GM04503 (cell line): ENCODE results near the gene SNX27.
"Not testable (repeated sequence)": the region's sequence is repeated elsewhere in the genome, so short reads cannot be mapped to it uniquely, and the experiment has no call there.

Source experiments
- DNase-seq: peaks from one replicate; pipeline ENCODE4 v3.0.0-alpha.2; 2012; ENCODE audit warnings: low read depth

The SNX27 gene

GRCh38 chr1:151639466-151639865, 27.6 kb downstream of the SNX27 start:
- peak; percentile 37 for DNase-seq

DNA sequence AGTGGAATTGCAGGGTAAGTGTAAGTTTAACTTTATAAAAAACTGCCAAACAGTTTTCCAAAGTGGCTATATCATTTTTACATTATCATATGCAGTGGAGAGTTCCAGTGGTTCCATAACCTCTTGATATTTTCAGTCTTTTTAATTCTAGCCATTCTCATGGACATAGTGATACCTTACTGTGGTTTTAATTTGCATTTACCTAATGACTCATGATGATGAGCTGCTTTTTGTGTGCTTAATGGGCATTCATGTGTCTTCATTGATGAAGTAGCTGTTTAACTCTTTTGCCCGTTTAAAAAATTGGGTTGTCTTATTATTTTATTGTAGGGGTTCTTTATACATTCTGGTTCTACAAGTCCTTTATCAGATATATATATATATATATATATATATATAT, 29.4 kb downstream of the SNX27 start:
- DNase-seq = no peak

DNA sequence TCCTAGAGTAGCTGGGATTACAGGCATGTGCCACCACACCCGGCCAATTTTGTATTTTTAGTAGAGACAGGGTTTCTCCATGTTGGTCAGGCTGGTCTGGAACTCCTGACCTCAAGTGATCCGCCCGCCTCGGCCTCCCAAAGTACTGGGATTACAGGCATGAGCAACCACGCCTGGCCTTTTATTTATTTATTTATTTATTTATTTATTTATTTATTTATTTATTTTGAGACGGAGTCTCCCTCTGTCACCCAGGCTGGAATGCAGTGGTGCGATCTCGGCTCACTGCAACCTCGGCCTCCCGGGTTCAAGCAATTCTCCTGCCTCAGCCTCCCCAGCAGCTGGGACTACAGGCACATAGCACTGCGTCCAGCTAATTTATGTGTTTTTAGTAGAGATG, 31.2 kb downstream of the SNX27 start:
- DNase-seq = not testable (repeated sequence)

- no peak for DNase-seq
These were observed 32.2 kb downstream of the SNX27 start for GRCh38 chr1:151644001-151644400.

- DNase-seq = no peak
These were observed 41.5 kb downstream of the SNX27 start for GRCh38 chr1:151653397-151653796.

DNA sequence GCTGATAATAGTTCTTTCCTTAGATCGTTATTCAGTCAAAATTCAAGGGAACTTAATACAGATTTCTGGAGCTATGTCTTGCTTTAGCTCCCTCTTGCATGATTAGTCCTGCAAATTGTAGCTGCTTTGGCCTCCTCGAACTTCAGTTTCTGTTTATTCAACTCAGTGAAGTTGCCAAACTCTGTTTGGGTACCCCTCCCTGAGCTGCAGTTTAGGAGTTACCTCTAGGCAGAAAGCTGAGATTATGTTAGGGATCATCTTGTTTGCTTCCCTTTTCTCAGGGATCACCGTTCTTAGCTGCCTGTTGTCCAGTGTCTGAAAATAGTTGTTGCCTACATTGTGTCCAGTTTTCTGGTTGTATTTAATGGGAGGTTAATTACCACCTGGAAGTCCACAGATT, 43.5 kb downstream of the SNX27 start:
- DNase-seq = no peak

GRCh38 chr1:151661751-151662150, 49.9 kb downstream of the SNX27 start:
- DNase-seq = no peak

DNA sequence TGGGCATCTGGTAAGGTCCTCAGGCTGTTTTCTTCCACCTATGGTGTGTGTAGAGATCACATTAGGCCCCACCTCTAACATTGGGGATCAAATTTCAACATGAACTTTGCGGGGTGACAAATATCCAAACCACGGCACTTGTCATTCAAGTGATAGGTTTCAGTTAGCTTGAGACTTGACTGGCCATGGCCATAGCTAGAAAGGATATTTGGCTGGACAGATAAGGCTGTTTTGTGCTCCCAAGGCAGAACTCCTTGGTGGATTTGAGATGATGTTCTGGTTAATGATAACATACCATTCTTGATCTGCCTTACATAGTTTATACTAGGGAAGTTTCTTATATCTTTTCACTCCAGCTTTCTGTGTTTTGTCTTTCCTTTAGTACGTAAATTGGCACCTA, 56.2 kb downstream of the SNX27 start:
- DNase-seq = no peak

GRCh38 chr1:151670036-151670675, 58.3 kb downstream of the SNX27 start:
- not testable (repeated sequence) for DNase-seq

- no peak for DNase-seq
These were observed 61.6 kb downstream of the SNX27 start for GRCh38 chr1:151673407-151673806.

DNA sequence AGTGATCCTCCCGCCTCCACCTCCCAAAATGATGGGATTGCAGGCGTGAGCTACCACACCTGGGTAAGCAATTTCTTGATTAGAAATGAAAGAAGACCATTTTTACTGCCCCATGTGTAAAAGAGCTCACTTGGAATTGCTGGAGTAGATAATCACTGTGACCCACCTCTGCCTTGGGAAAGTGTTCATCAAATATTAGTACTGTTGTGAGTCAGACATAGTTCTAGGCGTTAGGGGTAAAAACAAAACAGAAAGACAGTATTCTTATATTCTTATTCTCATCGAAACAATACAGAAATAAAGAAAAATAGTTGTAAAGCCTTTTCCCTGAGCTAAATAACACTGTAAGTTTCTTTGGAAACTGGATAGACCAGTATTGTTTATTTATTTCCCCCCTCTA, 68.5 kb downstream of the SNX27 start:
- DNase-seq = no peak

DNA sequence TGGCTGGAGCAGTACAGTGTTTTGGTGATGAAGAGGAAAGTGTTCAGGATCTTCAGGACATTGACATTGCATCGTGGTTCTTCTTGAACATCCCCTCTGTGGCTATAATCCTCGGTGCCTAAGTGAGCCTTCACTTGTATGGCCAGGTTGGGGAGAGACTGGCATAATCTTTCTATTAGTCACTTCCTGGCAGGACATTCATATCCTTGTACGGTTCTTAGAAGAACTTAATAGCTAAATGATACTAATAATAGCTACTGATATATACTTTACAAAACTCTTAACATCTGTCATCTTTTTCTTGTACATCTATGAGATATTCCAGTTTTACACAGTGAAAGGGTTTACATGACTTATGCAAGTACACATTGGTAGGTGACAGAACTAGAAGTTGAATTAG, 69.0 kb downstream of the SNX27 start:
- peak; percentile 43 for DNase-seq

GRCh38 chr1:151681923-151682322, 70.1 kb downstream of the SNX27 start:
- no peak for DNase-seq

DNA sequence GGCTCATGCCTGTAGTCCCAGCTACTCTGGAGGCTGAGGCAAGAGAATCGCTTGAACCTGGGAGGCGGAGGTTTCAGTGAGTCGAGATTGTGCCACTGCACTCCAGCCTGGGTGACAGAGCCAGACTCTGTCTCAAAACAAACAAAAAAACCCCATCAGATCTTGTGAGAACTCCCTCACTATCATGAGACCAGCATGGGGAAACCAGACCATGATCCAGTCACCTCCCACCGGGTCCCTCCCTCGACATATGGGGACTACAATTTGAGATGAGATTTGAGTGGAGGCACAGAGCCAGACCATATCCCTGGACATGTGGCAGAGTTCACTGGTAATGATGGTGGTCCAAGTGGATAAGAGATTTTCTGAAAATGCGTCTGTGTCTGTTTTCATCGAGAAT, 71.1 kb downstream of the SNX27 start:
- not testable (repeated sequence) for DNase-seq

DNA sequence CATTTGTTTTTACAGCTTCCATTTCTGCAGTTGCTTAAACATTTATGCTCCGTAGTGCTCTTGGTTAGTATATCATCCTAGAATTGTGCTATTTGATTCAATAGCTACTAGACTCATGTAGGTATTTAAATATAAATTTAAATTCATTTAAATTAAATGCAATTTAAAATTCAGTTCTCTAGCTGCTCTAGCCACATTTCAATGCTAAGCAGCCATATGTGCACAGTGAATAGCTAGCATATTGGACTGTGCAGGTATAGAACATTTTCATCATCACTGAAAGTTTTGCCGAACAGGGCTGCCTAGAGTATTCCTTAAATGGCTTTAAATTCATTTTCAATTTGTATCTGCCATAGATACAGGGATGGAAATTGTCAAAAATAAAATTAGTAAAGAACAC, 72.3 kb downstream of the SNX27 start:
- no peak for DNase-seq

GRCh38 chr1:151686561-151686960, 74.7 kb downstream of the SNX27 start:
- no peak for DNase-seq

- DNase-seq = no peak
These were observed 77.6 kb downstream of the SNX27 start for GRCh38 chr1:151689494-151689893.

GRCh38 chr1:151692226-151692625, 80.4 kb downstream of the SNX27 start:
- no peak for DNase-seq

- no peak for DNase-seq
These were observed 81.3 kb downstream of the SNX27 start for GRCh38 chr1:151693057-151693651.

DNA sequence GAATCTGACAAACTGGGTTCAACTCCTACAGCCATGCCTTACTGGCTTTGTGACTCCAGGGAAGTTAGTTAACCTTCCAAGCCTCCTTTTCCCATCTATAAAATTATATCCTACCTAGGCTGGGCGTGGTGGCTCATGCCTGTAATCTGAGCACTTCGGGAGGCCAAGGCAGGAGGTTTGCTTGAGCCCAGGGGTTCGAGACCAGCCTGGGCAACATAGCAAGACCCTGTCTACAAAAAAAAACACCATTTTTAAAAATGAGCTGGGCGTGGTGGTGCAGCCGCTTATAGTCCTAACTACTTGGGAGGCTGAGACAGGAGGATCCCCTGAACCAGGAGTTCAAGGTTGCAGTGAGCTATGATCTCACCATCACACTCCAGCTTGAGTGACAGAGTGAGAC, 89.7 kb downstream of the SNX27 start:
- no peak for DNase-seq

DNA sequence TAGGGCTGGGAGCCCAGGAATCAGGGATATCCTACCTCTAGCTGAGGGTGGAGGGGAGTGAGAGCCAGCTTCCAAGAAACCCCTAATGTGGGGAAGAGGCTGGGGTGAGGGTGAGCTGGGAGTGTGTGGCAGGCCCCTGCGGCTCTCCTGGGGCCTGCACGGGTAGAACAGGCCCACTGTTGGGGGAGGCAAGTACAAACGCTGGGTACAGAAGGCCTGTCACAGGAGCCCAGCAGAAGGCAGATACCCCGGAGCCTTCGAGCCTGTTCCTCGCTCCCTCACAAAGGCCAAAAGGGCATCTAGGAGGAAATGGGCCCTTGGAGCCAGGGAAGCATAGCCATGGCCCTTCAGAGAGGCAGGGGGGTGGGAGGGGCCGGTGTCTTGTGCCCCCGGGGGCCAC, 91.1 kb downstream of the SNX27 start:
- DNase-seq = no peak

- DNase-seq = no peak
These were observed 92.0 kb downstream of the SNX27 start for GRCh38 chr1:151703813-151704212.

- no peak for DNase-seq
These were observed 92.4 kb downstream of the SNX27 start for GRCh38 chr1:151704246-151704645.

DNA sequence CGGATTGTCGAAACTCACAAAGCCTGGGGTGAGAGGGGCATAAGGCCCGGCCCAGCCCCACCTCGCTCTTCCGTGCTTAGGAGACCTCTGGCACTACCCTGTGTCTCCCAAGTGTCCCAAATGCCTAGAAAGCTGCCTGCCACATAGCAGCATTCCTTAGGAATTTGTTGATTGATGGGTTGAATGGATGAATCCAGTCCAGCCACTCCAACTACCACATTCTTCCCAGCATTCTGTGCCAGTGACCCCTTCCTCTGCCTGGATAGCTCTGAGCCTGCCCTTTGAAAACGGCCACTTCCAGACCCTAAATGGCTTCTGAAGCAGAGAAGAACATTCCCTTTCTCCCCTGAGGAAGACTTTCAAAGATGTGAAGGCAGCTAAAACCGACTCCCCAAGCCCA, 93.3 kb downstream of the SNX27 start:
- DNase-seq = no peak
